K562 (cell line): Measurements from ENCODE around the gene GCNA. TPM values are rescaled to one million over a fixed set of nuclear protein-coding genes. Genes with fewer than 3 reads are reported as not detected.

ENCODE experiments used
- ATAC-seq: fragments of 200-7000 bp; cut with Tn5 transposase; 3 replicates; pipeline ENCODE4 v1.9.1; 2020; ENCODE audit warnings: moderate library complexity
- BruUV-seq: library from RNA; stranded (reverse); fragments of 400-500 nt; replicated peaks from 2 replicates; lab custom pipeline; 2021; lab: Mats Ljungman, UMichigan
- CTCF ChIA-PET: fragments of 300-600 bp; formaldehyde crosslinking; extraction: SDS; loops from one replicate; lab custom pipeline; 2021; ENCODE audit warnings: low intra/inter-chr PET ratio; lab: Yijun Ruan, JAX
- POLR2A ChIA-PET: fragments of 300-600, 350-650 bp; sonication (Branson Sonifier 250); formaldehyde crosslinking; extraction: SDS; loops from one replicate; lab custom pipeline; 2021; ENCODE audit warnings: antibody characterized with exemption, inconsistent platforms; lab: Yijun Ruan, JAX
- DNase-seq, 4 experiments: peaks; one replicate each; pipeline versions ENCODE4 v3.0.0 to v3.0.0-alpha.2; 2011 to 2018; ENCODE audit warnings: low spot score in 3 of 4, mixed read lengths in 3 of 4; ENCODE audit errors: extremely low read depth in 1 of 4
- FAIRE-seq: peaks from 2 replicates; lab custom pipeline; 2011; peaks lifted over from hg19 to GRCh38; lab: Jason Lieb, UNC
- H2AFZ ChIP-seq: 2 replicates; pipeline ENCODE4 v1.6.0; 2011; ENCODE audit warnings: low read depth, low read length, control low read depth, inconsistent platforms
- H3K27ac ChIP-seq: fragments of 200-600 bp; 3 replicates; pipeline ENCODE4 v1.8.0; 2011; ENCODE audit warnings: low read depth, mild to moderate bottlenecking, control low read depth, inconsistent platforms, low read length, moderate library complexity, mixed read lengths; ENCODE audit errors: extremely low read depth
- H3K27me3 ChIP-seq, 2 experiments: fragments of 300-600 bp in 1 of 2; 2 replicates in 1 of 2; 3 replicates in 1 of 2; pipeline versions ENCODE4 v1.6.0 to v1.8.0; 2011; ENCODE audit warnings: inconsistent platforms in 2 of 2, low read length in 2 of 2, mild to moderate bottlenecking in 1 of 2, mixed read lengths in 1 of 2, moderate library complexity in 1 of 2; ENCODE audit not compliant: control insufficient read depth in 2 of 2, insufficient read depth in 2 of 2
- H3K36me3 ChIP-seq: fragments of 300-600 bp; 3 replicates; pipeline ENCODE4 v1.8.0; 2011; ENCODE audit warnings: mild to moderate bottlenecking, low read length, inconsistent platforms; ENCODE audit not compliant: control insufficient read depth, insufficient read depth
- H3K4me1 ChIP-seq, 2 experiments: fragments of 200-600 bp in 1 of 2; replicated peaks in 1 of 2; 2 replicates in 1 of 2; 3 replicates in 1 of 2; pipeline versions ENCODE4 v1.5.1 to v1.8.0; 2011; ENCODE audit warnings: inconsistent platforms in 2 of 2, low read length in 2 of 2, mild to moderate bottlenecking in 1 of 2, mixed read lengths in 1 of 2, moderate library complexity in 1 of 2; ENCODE audit not compliant: control insufficient read depth in 2 of 2, insufficient read depth in 2 of 2
- H3K4me2 ChIP-seq: 2 replicates; pipeline ENCODE4 v1.6.1; 2011; ENCODE audit warnings: low read length, control low read depth, inconsistent platforms, mixed read lengths; ENCODE audit not compliant: insufficient read depth
- H3K4me3 ChIP-seq: fragments of 200-600 bp; sonication (generic), shearing (Covaris generic); 2 replicates; pipeline ENCODE4 v1.5.1; 2016; ENCODE audit warnings: control low read depth, inconsistent platforms
- H3K79me2 ChIP-seq: fragments of 200-600 bp; 3 replicates; pipeline ENCODE4 v1.8.0; 2011; ENCODE audit warnings: low read length, inconsistent platforms; ENCODE audit not compliant: control insufficient read depth, insufficient read depth
- H3K9ac ChIP-seq, 2 experiments: 2 replicates each; pipeline versions ENCODE4 v1.6.0 to v1.6.1; 2011; ENCODE audit warnings: low read depth in 2 of 2, low read length in 2 of 2, control low read depth in 1 of 2, inconsistent platforms in 1 of 2, mild to moderate bottlenecking in 1 of 2, mixed read lengths in 1 of 2; ENCODE audit not compliant: insufficient read depth in 1 of 2
- H3K9me1 ChIP-seq: one replicate; pipeline ENCODE4 v1.6.0; 2011; ENCODE audit warnings: inconsistent platforms, mild to moderate bottlenecking, low read length, moderate library complexity; ENCODE audit not compliant: control insufficient read depth, insufficient read depth
- H3K9me3 ChIP-seq: replicated peaks from 2 replicates; pipeline ENCODE4 v1.5.1; 2011; ENCODE audit warnings: low read depth, low read length, inconsistent platforms; ENCODE audit not compliant: control insufficient read depth, insufficient read depth
- H4K20me1 ChIP-seq: replicated peaks from 2 replicates; pipeline ENCODE4 v1.6.1; 2011; ENCODE audit warnings: low read length, inconsistent platforms, mixed read lengths; ENCODE audit not compliant: control insufficient read depth, insufficient read depth
- CBX1 ChIP-seq: sonication (generic); IDR thresholded peaks from 2 replicates; pipeline ENCODE4 v1.6.1; 2016; ENCODE audit warnings: antibody characterized with exemption, low read depth, mild to moderate bottlenecking
- FOSL1 ChIP-seq: fragments of 200-800 bp; sonication (Bioruptor generic); conservative IDR thresholded peaks from 2 replicates; pipeline ENCODE4 v1.6.1; 2016; ENCODE audit warnings: missing genetic modification characterization, missing compliant biosample characterization
- GABPB2 ChIP-seq: fragments of 250-450 bp; sonication (Bioruptor Pico); conservative IDR thresholded peaks from 2 replicates; pipeline ENCODE4 v1.5.1; 2021; ENCODE audit warnings: mild to moderate bottlenecking
- HDAC2 ChIP-seq: fragments of 450-650 bp; IDR thresholded peaks from 2 replicates; pipeline ENCODE4 v1.6.1; 2016; ENCODE audit warnings: mild to moderate bottlenecking
- HNRNPUL1 ChIP-seq: fragments of 200-400 bp; formaldehyde crosslinking; IDR thresholded peaks from 2 replicates; pipeline ENCODE4 v1.6.1; 2017; ENCODE audit warnings: low read length
- KDM5B ChIP-seq: fragments of 200-600 bp; sonication (generic); IDR thresholded peaks from 2 replicates; pipeline ENCODE4 v1.6.1; 2012; ENCODE audit warnings: low read depth, mild to moderate bottlenecking, moderate library complexity, low read length, control low read depth, inconsistent platforms; ENCODE audit not compliant: insufficient replicate concordance
- MAFF ChIP-seq: IDR thresholded peaks from 2 replicates; pipeline ENCODE4 v1.6.1; 2012; ENCODE audit warnings: low read length, improper control_type of control experiment
- RHOXF2B ChIP-seq: fragments of 250-450 bp; sonication (Bioruptor Pico); conservative IDR thresholded peaks from 2 replicates; pipeline ENCODE4 v1.5.1; 2021
- RUNX1 ChIP-seq: sonication (generic); IDR thresholded peaks from 2 replicates; pipeline ENCODE4 v1.6.1; 2016; ENCODE audit warnings: antibody characterized with exemption, low read depth
- ZBTB1 ChIP-seq: sonication (generic); formaldehyde crosslinking; IDR thresholded peaks from 2 replicates; pipeline ENCODE4 v1.8.1; 2023; ENCODE audit warnings: missing genetic modification reagents, low read depth, mild to moderate bottlenecking, borderline replicate concordance
- ZNF175 ChIP-seq: fragments of 200-800 bp; sonication (Bioruptor generic); IDR thresholded peaks from 2 replicates; pipeline ENCODE4 v1.6.1; 2016; ENCODE audit warnings: low read depth, mild to moderate bottlenecking, missing genetic modification characterization, missing compliant biosample characterization
- ZNF384 ChIP-seq: IDR thresholded peaks from 2 replicates; pipeline ENCODE4 v1.6.1; 2012; ENCODE audit warnings: low read depth, low read length, improper control_type of control experiment
- WGBS: fragments of 100-300 bp; shearing (Covaris generic); methylation state at CpG from one replicate; pipeline ENCODE4 v1.1.6; 2016; ENCODE audit warnings: low coverage, mixed read lengths; ENCODE audit not compliant: insufficient coverage; ENCODE audit errors: missing lambda C conversion rate; 5-methylcytosine and 5-hydroxymethylcytosine counted together
- in situ Hi-C: fragments of 300-500 bp; cut with MboI; formaldehyde crosslinking; loops from 4 replicates; pipeline ENCODE4 v1.15.0; 2018; ENCODE audit warnings: inconsistent platforms, mixed read lengths
- intact Hi-C: fragments of 100-400 bp; cut with micrococcal nuclease; formaldehyde crosslinking; loops from 2 replicates; pipeline ENCODE4 v1.14.2; 2022
- polyA plus RNA-seq, 8 experiments: library from polyadenylated mRNA; depleted of rRNA in 4 of 8; stranded (reverse) in 5 of 8; unstranded in 3 of 8; fragments of >200 nt; fragmentation: Nextera tagmentation in 2 of 8; fragmentation: Illumina TruSeq in 1 of 8; extraction: Ambion mirVana in 2 of 8; extraction: Trizol in 1 of 8; gene quantifications; 2 replicates each; pipeline versions ENCODE4 v1.2.1 to v1.2.3, GENCODE V29; 2011 to 2014; ENCODE audit warnings: inconsistent platforms in 1 of 8, missing spikeins in 1 of 8
- total RNA-seq, 7 experiments: library from RNA; depleted of rRNA in 6 of 7; stranded (reverse); fragments of >200 nt in 6 of 7; fragmentation: Illumina TruSeq in 2 of 7; extraction: Trizol in 2 of 7; gene quantifications; 2 replicates each; pipeline versions ENCODE4 v1.2.1 to v1.2.3, GENCODE V29; 2011 to 2021; ENCODE audit warnings: low replicate concordance in 1 of 7
- TF ChIP-seq, protein P1 (sequence below): IDR thresholded peaks from 2 replicates; pipeline ENCODE4 v1.6.1; 2011; ENCODE audit warnings: borderline replicate concordance, low read depth, mild to moderate bottlenecking, moderate library complexity, low read length; ENCODE audit not compliant: insufficient read depth, poor library complexity, severe bottlenecking
- TF ChIP-seq, protein P2 (sequence below): sonication (generic); formaldehyde crosslinking; IDR thresholded peaks from 2 replicates; pipeline ENCODE4 v1.8.0; 2022; ENCODE audit warnings: mild to moderate bottlenecking, missing genetic modification reagents

GCNA gene
- total and polyA plus RNA-seq, 9 of the 15 experiments (the other 6 are each of a cell fraction or from before 2014, with no cell fraction given): 0.27 to 1.5 (median 0.86) TPM

DNA sequence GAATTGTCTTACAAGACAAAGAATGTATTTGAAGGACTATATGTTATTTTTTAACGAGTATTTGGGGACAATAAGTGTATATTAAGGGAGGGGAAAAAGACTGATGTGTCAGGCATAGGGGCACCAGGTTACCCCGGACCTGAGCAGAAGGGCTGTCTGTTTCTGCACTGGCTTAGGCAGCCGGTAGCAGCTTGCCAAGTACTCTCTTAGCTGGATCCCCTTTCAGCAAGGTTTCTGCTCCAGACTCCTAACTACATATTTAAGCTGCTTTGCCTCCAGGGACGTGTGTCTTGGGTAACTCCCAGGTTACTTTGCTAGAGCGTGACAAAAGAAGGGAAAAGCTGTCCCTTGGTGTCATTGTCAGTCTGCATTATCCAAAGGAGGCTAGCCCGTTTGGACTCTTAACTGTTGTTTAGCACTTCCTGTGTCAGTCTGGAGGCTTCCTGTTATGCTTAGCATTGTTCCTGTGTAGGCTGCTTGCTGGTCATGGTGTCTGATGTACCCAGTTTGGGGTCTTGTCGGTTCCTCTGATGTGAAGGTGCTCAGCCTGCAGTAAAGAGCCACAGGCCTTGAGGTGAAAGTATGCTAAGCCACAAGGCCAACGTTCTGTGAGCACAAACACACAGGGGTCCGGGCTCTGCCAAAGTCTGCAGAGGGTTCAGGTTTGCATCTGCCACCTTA is 28.4 kb downstream of the GCNA start:
- WGBS: 54% methylated on average over 9 of the region's 9 CpGs
- Histone ChIP-seq H4K20me1 (no peaks in the 10 kb centered on the region), H3K4me3 (no peak overlapping the region), H3K27ac (no peak overlapping the region), H3K9me3 (no peaks in the 10 kb centered on the region), H3K9ac (no peak overlapping the region), H3K4me2 (no peak overlapping the region), H3K36me3 (peaks cover 13% of the 10 kb centered on the region; the same call in 2 of the 3 replicates), H3K9me1 (no peaks in the 10 kb centered on the region), H3K27me3 (no peaks in the 10 kb centered on the region), H3K79me2 (no peaks in the 10 kb centered on the region), H3K4me1 (no peaks in the 10 kb centered on the region; a peak in 1 of 5 replicates), H2AFZ (no peak overlapping the region)
- TF ChIP-seq ZNF175 (no peak), ZNF384 (no peak), HNRNPUL1 (no peak), ZBTB1 (CRISPR knock-in tag) (no peak), HDAC2 (no peak), KDM5B (no peak), RUNX1 (no peak), CBX1 (no peak), MAFF (no peak), RHOXF2B (no peak), FOSL1 (tag) (no peak), GABPB2 (no peak)
- TF ChIP-seq, protein P1, sequence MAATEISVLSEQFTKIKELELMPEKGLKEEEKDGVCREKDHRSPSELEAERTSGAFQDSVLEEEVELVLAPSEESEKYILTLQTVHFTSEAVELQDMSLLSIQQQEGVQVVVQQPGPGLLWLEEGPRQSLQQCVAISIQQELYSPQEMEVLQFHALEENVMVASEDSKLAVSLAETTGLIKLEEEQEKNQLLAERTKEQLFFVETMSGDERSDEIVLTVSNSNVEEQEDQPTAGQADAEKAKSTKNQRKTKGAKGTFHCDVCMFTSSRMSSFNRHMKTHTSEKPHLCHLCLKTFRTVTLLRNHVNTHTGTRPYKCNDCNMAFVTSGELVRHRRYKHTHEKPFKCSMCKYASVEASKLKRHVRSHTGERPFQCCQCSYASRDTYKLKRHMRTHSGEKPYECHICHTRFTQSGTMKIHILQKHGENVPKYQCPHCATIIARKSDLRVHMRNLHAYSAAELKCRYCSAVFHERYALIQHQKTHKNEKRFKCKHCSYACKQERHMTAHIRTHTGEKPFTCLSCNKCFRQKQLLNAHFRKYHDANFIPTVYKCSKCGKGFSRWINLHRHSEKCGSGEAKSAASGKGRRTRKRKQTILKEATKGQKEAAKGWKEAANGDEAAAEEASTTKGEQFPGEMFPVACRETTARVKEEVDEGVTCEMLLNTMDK: no peak
- TF ChIP-seq, protein P2, sequence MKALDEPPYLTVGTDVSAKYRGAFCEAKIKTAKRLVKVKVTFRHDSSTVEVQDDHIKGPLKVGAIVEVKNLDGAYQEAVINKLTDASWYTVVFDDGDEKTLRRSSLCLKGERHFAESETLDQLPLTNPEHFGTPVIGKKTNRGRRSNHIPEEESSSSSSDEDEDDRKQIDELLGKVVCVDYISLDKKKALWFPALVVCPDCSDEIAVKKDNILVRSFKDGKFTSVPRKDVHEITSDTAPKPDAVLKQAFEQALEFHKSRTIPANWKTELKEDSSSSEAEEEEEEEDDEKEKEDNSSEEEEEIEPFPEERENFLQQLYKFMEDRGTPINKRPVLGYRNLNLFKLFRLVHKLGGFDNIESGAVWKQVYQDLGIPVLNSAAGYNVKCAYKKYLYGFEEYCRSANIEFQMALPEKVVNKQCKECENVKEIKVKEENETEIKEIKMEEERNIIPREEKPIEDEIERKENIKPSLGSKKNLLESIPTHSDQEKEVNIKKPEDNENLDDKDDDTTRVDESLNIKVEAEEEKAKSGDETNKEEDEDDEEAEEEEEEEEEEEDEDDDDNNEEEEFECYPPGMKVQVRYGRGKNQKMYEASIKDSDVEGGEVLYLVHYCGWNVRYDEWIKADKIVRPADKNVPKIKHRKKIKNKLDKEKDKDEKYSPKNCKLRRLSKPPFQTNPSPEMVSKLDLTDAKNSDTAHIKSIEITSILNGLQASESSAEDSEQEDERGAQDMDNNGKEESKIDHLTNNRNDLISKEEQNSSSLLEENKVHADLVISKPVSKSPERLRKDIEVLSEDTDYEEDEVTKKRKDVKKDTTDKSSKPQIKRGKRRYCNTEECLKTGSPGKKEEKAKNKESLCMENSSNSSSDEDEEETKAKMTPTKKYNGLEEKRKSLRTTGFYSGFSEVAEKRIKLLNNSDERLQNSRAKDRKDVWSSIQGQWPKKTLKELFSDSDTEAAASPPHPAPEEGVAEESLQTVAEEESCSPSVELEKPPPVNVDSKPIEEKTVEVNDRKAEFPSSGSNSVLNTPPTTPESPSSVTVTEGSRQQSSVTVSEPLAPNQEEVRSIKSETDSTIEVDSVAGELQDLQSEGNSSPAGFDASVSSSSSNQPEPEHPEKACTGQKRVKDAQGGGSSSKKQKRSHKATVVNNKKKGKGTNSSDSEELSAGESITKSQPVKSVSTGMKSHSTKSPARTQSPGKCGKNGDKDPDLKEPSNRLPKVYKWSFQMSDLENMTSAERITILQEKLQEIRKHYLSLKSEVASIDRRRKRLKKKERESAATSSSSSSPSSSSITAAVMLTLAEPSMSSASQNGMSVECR (CRISPR knock-in tag): no peak
- ATAC-seq (no peak), DNase-seq (no peak), FAIRE-seq (peak; percentile 23)
- POLR2A ChIA-PET: no interaction called here
- CTCF ChIA-PET: no interaction called here
- BruUV-seq: no TSS peak
- in situ Hi-C loops (no loop called here), intact Hi-C loops (no loop called here)
